GM18511 (cell line): ENCODE measurements around the gene PTPRU.

ENCODE experiments used
- ATAC-seq: cut with Tn5 transposase; IDR thresholded peaks from one replicate; pipeline ENCODE4 v1.9.1; 2021; ENCODE audit warnings: mild to moderate bottlenecking, moderate library complexity; ENCODE audit not compliant: unreplicated experiment

PTPRU gene

DNA sequence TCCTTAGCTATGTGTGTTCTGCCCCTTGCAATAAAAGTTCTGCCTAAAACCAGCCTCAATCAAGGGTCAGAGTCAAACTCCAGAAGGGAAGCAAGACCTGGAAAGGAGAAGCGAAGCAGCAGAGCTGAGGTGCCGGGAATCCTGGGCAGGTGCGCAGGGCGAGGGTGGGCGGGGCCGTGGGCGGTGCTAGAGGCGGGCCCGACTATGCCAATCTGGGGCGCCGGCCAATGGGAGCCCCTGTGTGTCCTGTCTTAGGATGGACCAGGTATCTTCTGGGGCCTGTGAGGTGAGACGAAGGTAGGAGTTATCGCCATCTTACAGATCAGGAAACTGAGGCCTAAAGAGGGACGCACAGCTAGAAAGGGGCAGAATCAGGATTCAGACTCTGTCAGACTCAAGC is 120.3 kb downstream of the PTPRU start:
- no peak for ATAC-seq

DNA sequence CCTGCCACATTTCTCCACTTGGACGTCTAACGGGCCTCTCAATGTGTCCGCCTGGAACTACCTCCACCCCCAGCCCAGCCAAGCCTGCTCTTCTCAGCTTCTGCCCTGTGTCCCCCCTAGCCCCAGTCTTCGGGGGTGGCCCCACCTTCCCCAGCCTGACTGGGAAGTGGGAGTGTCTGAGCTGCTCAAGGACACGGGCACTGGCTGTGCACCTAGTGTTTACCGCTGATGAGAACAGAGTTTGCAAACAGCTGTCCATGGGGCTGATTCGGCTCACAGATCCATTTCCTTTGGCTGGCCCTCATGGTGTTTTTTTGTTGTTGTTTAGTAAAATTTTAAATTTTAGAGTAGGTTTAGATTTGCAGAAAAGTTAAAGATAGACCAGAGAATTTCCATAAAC is 121.1 kb downstream of the PTPRU start:
- no peak for ATAC-seq

DNA sequence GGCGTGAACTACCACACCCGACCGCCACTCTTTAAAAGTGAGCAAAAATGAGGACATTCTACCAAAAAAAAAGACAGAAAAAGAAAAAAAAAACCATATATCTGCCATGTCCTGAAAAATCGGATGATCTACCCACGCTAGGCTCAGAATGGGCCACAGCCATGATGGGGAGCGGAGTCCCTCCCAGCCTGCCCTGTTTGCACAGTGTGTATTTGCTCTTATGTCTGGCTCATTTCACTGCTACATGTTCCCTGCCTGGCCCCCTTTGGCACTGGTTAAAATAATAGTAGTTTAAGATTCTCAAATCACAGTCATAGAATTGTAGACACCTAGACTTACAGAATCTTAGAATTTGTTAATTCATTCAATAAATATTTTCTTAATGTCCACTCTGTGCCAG is 121.9 kb downstream of the PTPRU start:
- no peak for ATAC-seq

DNA sequence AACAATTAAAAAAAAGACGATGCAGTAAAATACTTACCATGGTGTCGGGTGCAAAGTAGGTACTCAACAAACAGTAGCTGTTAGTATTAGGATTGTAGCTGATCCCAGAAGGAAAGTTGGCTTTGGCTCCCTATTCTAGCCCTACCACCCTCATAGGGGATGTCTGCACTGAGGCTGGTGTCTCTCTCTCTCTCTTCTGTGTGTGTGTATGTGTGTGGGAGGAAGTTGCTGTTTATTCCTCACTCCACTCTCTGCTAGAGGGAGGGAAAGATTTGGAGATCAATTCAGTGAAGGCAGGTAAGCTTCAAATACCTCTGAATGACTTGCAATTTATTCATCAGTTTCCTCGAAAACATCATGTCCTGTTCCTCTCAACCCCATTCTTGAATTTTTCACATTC is 124.4 kb downstream of the PTPRU start:
- ATAC-seq, result no peak

DNA sequence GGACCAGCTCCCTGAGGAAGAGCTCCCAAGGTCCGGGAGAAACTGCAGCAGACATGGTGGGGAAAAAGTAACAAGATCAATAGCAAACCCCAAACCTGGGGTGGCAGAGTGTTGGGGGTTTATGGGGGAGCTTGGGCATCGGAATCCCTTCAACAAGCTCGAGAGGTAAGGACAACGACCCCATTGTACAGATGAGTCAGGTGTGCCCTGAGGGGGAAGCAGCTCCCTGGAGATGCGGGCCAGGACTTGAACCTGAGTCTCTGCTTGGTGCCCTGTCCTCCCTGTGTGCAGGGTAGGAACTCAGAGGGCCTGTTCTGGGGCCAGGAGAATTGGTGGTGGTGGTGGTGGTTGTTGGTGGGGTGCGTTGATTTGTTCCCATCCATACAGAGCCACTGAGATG is 125.4 kb downstream of the PTPRU start:
- ATAC-seq, result no peak

DNA sequence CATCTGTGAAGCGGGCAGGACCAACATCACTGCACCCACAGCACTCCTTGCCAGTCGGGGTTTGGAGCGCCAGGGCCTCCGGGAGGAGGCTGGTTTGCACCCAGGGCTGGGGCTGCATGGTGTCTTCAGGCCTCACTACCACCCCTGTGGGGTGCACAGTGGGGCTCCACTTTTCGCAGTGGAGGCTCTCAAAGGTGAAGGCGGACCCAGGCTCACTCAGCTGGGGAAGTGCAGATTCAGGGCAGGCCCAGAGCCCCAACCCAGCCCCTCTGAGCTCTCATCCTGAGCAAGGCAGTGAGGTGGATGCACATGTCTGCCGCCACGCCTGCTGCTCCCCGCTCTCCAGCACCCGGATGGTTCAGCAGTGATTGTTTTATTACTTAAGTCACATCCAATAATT is 125.8 kb downstream of the PTPRU start:
- no peak for ATAC-seq

DNA sequence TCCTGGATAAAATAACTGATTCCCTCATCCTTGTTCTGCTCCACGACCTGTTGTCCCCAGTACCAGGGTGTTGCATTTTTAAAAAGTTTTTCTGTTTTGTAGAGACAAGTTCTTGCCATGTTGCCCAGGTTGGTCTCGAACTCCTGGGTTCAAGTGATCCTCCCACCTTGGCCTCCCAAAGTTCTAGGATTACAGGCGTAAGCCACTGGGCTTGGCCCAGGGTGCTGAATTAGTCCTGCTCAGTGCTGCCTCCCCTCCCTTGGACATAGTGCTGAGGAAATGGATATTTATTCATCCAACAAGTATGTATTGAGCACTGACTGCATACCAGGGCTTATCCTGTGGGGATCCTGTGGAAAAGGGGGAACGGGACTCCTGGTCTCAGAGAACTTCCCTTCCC is 126.4 kb downstream of the PTPRU start:
- ATAC-seq, result no peak

DNA sequence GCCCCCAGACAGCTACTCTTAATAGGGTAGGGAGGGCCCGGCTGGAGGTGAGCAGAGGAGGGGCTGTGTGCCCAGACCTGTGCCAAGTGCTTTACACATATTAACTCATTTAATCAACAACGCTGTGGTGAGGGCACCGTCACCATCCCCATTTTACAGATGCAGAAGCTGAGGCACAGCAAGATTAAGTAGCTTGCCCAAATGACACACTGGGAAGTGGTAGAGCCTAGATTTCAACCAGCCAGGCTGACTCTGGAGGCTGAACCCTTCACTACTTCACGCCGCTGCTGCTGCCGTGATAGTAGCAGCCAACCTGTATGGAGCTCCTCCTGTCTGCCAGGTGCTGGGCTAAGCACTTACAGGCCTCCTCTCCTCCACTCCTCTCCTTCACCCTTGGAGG is 127.2 kb downstream of the PTPRU start:
- no peak for ATAC-seq

DNA sequence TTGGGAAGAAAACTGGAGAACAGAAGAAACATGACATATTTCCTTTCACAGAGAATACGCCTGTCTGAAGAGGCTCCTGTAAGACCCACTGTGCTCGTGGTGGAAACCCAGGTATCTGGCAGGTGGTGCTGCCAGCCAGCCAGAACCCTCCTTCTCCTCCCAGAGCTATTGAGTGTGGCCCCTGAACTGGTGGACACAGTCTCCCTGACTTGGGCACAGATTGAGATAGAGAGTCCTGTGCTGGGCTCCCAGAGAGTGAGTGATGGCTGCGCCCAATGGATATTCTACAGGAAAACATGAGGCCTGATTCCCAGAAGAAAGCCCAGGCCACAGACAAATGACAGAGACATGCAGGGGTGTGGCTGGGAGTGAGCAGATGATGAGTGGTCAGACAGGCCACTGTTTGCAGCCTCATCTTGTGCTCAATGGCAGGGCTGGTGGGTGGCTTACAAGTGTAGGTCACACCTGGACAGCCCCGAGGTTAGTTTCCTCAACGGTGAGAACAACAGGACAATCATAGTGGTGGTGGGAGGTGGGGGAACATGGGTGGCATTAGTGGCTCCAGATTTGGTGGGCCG is 127.9 kb downstream of the PTPRU start:
- ATAC-seq, result no peak

DNA sequence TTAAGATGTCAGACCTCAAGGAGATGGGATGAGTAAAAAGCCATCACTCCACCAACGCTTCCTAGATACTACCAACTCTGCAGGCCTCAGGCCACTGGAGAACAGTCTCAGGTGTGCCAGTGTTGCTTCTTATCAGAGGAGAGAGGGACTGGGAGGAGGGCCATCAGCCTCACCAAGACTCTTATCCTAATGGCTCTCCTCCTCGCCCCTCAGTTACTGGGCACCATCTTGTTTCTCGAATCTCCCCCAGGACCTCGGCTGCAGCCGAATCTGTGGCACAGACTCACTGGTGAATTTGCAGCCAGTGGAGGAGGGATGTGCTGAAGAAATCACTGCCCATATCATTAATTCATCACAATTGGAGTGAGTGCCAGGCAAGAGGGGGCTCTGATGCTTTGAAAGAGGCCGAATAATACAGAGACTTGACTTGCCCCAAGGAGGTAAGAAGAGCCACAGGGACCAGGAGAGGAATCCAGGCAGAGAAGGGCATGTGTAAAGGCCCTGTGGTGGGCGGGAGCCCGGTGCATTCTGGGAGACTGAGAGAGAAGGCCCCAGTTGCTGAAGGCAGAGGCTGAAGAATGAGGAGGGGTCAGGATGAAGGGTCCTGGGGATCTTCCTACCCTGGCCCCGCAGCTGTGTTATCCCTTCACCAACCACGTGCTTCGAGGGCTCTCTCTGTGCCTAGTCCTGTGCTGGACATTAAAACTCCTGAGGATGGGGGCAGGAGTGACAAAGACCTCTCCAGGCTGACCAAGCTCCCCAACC is 129.8 kb downstream of the PTPRU start:
- no peak for ATAC-seq

DNA sequence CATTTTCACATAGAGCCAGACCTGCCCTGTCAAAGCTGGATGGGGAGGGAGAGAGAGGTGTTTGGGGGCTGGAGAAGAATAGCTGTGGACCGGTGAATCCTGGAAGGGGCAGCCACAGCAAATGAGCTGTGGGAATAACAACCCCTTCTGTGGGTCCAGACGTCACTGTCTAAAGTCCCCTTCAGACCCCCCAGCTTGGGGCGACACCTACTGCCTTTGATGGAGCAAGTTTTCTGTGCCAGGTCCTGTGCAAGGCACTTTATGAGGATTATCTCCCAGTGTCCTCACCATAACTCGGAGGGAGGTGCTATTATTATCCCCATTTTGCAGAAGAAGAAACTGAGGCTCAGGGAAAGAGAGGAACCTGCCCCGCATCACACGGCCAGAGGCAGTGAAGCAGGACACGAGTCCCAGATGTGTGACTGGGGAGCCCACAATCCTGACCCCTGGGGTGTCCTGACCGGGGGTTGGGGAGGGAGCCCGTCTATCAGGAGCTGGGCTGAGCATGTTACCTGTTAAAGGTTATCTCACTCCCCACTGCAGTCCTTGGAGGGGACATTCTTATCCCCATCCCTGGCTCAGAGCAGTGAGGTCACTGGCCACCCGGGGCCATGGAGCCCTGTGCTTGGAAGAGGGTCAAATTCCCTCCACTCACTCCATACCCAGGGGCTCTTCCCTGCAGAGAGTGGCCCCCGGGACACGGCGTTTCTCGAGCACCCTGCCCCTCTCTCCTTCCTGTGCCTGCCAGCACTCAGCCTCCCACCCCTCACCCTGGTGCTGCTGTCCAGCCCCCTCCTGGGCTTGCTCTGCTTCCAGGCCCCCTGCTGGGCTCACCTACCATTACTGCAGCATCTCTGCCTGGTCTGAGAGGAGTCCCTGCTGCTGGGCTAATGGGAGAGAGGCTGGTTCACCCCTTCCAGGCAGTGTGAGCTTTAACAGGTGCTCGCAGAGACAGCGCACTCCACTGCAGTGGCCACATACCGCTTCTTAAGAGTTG is 132.9 kb downstream of the PTPRU start:
- ATAC-seq, result no peak

DNA sequence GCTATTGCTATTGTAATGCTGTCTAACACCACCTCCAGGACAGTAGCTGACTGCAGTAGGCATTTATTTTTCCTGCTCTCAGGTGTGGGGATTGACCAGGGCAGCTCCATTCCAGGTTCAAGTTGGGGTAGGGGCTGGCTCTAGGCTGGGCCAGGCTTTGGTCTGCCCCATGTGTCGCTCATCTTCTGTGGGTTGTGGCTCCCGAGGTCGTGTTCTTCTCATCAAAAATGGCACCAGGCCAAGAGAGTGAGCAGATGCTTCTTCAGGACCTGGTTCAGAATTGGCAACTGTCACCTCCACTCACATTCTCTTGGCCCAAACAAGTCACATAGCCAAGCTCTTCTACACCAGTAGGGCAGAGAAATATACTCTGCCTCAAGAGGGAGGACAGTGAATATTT is 133.7 kb downstream of the PTPRU start:
- ATAC-seq, result no peak

DNA sequence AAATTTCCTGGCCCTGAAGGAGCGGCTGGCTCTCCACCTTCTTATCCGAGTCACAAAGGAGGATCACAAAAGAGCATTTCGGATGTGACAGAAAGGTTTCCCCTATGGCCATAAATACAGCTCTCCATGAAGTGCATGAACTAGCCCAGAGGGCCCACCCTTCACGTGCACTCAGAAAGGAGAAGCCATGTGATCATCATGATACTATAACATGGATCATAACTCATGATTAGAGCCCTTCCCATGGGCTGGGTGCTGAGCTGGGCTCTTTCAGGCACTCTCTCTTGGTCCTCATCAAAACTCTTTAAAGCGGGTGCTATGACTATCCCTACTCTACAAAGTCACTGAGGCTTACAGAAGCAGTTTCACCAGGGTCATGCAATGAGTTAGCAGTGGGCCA is 135.0 kb downstream of the PTPRU start:
- no peak for ATAC-seq

DNA sequence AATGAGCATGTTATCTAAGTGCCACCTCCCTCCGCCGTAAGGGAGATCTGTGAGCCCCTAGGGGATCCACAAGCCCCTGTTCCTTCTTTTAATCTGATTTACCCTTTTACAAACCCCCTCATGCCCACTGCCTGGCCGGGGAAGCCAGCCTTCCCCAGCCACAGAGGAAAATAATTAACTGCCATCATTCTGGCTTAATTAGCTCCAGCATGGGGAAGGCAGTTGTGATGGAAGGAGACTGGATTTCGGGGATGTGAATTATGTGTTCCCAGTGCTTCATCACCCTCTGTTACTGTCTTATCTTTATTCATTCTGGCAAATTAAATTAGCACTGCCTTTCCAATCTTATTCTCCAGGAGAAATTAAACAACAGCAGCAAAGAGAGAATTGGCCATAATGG is 135.8 kb downstream of the PTPRU start:
- no peak for ATAC-seq
